Umbilical cord (tissue), 2 donors: ENCODE data around the gene SULF2. TPM values are rescaled to one million over a fixed set of nuclear protein-coding genes. Genes with fewer than 3 reads are reported as not detected.
"Not testable (repeated sequence)": the region's sequence is repeated elsewhere in the genome, so short reads cannot be mapped to it uniquely, and the experiment has no call there.

ENCODE experiments used
- DNase-seq: peaks from one replicate; pipeline ENCODE4 v3.0.0-alpha.2; 2015; ENCODE audit warnings: low spot score
- total RNA-seq: library from RNA; depleted of rRNA; stranded (reverse); fragments of >200 nt; gene quantifications from one replicate; pipeline ENCODE4 v1.2.3, GENCODE V29; 2014; ENCODE audit warnings: low replicate concordance; ENCODE audit not compliant: insufficient read depth

Gene SULF2
- total RNA-seq, 1 donor from 2014 or later: 69.3 TPM

DNA sequence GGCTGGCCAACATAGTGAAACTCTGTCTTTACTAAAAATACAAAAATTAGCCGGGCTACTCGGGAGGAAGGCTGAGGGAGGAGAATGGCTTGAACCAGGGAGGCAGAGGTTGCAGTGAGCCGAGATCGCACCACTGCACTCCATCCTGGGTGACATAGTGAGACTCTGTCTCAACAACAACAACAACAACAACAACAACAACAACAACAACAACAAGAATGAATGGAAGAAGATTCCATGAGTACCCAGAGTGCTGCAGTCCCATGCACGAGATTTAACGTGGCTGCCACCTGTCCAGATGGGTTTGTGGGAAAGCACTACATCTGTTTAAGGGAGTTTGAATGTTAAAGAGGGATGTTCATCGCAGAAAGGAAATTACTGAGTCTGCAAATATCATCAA lies 19.7 kb upstream of the SULF2 start:
- DNase-seq: not testable (repeated sequence)

- not testable (repeated sequence) for DNase-seq
Observed at GRCh38 chr20:47804224-47804825, 19.0 kb upstream of the SULF2 start.

GRCh38 chr20:47802975-47803374 lies 17.7 kb upstream of the SULF2 start:
- DNase-seq: no peak

DNA sequence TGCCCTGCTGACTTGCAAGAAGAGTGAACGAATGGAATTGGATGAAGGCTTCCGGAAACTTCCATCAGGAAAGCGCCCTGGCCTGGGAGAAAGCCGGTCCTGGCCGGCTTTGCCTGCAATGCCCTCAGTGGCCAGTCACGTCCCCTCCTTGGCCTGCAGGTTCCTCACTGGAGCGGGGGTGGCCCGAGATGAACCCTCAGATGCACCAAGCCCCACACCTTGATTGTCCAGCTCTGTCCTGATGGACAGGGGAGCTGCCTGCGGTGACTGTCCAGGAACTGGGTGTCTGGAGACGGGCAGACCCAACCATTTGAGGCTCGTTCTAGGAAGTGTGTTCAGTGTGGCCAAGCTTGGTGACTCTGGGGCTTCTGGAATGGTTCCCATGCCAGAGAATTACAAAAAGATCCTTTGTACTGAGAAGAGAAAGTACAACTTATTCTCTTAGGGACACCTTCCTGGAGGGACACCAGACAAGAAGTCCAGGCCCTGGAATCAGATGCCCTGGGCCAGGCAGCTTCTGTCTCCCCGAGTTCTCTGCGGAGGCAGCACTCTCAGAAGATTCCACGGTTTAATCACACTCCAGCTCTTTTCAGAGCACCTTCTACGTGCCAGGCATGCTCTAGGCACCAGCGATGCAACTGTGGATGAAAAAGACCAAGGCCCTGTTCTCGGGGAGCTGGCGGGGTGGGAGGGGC lies 17.1 kb upstream of the SULF2 start:
- DNase-seq: no peak

GRCh38 chr20:47801759-47802158 lies 16.5 kb upstream of the SULF2 start:
- no peak for DNase-seq

DNA sequence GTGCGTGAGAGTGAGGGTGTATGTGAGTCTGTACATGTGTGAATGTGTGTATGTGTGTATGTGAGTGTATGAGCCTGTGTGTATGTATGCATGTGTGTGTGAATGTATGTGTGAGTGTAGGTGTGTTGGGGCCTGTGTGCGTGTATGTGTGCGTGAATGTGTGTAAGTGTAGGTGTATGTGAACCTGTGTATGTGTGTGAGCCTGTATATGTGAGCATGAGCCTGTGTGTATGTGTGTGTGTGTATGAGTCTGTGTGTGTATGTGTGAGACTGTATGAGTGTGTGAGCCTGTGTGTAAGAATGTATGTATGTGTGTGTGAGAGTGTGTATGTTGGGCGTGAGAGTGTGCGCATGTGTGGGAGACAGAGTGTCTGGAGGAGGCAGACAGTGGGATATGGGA lies 15.8 kb upstream of the SULF2 start:
- DNase-seq: no peak

DNA sequence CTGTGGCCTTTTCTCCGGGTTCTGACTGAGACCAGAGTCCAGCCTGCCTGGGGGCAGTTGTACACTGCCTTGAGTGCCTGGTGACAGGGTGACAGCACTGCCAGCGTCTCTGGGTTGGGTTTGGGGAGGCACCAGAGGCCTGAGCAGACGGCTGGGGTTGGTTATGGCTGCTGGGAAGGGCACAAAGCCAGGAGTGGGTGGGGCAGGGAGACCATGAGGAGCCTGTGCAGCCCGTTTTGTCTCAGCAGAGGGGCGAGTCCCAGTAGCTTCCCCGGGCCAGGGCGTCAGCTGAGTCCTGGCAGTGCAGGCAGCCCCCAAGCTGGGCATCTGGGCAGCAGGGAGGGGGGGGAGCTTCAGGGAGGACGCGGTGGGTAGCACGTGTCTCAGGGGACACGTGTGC lies 15.3 kb upstream of the SULF2 start:
- no peak for DNase-seq

DNA sequence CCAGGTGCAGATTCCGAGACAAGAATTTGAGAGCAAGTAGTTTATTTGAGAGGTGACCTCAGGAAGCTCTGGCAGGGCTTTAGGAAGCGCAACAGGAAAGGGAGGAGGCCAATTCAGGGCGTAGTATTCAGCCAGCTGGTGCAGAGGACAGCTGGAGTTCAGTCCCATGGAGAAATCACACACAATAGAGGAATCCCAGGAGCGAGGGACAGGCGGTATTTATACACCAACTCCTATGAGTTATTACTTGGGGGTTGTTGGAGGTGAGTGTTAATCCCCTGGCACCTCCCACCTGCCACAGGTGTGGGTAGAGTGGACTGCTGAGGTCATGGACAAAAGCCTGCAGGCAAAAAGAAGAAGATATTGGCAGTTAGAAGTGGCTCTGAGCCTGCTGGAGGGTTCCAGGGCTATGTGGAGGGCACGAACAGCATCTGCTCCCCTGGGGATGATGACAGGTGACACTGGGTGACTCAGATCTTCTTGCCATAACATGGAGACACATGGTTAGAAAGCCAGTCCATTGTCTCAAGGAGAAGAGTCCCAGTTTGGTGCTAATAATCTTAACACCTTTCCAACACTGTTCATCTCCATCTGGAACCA lies 13.9 kb upstream of the SULF2 start:
- no peak for DNase-seq

GRCh38 chr20:47796971-47797370 lies 11.7 kb upstream of the SULF2 start:
- DNase-seq: no peak

GRCh38 chr20:47795214-47795907 lies 10.1 kb upstream of the SULF2 start:
- no peak for DNase-seq

DNA sequence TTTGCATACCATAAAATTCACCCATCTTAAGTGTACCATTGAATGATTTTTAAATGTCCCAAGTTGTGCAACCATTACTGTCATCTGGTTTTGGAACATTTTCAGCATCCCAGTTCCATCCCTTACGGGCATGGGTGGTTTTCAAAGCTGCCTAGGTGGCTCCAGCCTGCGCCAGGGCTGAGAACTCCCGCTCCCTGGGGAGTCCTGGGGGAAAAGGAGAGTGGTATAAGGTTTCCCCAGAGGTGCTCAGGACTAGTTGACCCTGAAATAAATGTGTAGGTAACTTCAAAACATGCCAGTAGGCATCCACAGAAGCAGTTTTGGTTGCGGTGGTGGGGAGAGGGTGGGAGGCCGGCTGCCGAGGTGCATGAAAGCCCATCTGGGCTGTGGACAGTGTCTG lies 9.0 kb upstream of the SULF2 start:
- DNase-seq: not testable (repeated sequence)

DNA sequence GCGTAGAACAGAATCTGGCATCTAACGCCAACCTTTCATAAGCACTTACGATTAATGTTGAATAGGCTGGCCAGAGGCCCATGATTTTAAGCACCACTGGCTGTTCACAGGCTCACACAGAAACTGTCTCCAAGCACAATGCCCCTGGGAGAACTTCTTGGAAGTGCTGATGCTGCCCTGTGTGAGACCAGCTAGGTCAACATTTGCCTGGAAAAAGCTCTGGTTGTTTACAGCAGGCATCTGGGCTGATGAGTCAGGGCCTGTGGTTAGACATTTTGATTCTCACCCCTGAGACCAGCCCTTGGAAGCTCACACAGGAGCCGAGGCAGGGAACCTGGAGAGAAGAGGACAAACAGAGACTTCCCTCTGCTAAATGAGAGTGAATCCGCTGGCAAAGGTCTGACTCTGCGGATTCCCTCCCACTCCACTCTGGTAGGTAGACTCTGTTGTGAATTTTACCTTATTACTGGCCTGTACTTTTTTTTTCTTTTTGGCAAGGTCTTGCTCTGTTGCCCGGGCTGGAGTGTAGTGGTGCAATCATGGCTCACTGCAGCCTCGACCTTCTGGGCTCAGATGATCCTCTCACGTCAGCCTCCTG lies 6.8 kb upstream of the SULF2 start:
- peak; percentile 80 for DNase-seq

GRCh38 chr20:47791084-47791599 lies 5.9 kb upstream of the SULF2 start:
- no peak for DNase-seq

GRCh38 chr20:47790580-47790965 lies 5.3 kb upstream of the SULF2 start:
- DNase-seq: no peak

GRCh38 chr20:47789764-47790579 lies 4.7 kb upstream of the SULF2 start:
- peak; percentile 92 for DNase-seq

GRCh38 chr20:47789081-47789763 lies 3.9 kb upstream of the SULF2 start:
- peak; percentile 71 for DNase-seq

DNA sequence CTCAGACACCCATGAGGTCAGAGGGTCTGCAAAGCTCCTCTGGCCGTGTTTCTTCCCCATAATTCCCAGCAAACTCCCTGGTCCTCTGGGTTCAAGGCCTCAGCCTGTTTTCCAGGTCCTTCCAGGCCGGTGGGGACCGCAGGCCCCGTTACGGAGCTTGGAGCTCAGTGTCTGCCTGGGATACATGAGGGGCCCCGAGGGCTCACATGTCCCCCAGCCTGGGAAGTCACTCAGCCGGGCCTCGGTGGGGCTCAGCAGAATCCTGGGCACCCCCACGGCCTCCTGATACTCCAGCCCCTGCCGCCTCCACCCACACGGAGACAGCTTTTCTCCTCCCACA lies 3.4 kb upstream of the SULF2 start:
- no peak for DNase-seq

DNA sequence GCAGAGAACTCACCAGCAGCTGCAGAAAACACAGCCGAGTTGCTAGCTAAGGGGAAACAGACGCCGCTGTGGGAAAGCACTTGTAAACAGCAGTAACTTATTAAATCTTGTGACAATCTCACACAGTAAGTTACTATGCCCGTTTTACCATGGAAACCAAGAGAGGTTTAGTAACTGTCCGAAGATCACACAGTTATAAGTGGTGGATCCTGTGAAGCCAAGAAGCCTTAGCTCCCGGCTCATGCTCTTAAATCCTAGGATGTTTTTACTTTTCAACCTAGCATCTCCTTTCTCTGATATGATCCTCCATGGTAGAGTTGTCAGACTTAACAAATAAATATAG lies 1.5 kb upstream of the SULF2 start:
- no peak for DNase-seq

- peak; percentile 92 for DNase-seq
Observed at GRCh38 chr20:47785854-47786764, 828 bp upstream of the SULF2 start.
